NCI-H524 treated with DMSO at 0.1 percent for 48 hours (cell line): Measurements from ENCODE around the gene CNNM2.
"Not testable (repeated sequence)": the region's sequence is repeated elsewhere in the genome, so short reads cannot be mapped to it uniquely, and the experiment has no call there.

Experiments
- DNase-seq: peaks from one replicate; lab custom pipeline; 2025; lab: John Stamatoyannopoulos, UW

Gene CNNM2

GRCh38 chr10:102926842-102927241 is 8.7 kb downstream of the CNNM2 start:
- no peak for DNase-seq

DNA sequence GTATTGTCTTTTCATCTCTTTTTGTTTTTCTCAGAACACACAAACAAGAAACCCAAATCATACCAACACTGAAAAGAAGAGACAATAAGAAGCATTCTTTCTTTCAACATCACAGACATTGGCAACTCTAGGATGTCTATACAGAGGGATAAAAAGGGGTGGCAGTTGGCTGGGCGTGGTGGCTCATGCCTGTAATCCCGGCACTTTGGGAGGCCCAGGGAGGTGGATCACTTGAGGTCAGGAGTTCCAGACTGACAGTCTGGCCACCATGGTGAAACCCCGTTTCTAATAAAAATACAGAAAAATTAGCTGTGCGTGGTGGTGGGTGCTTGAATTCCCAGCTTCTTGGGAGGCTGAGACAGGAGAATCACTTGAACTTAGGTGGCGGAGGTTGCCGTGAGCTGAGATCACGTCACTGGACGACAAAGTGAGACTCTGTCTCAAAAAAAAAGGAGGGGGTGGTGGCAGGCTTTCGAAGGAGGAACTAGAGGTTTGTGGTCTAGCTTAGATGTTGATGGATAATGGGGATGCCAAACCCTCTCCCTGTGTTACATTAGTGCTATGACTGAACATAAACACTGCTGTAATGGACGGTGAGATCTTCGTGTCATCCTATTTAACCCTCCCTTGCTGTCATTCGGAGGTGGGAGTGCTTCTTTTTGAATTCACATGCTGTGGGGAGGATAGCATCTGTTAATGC is 9.4 kb downstream of the CNNM2 start:
- DNase-seq, result no peak

- not testable (repeated sequence) for DNase-seq
Measured at GRCh38 chr10:102928442-102928841, 10.3 kb downstream of the CNNM2 start.

- DNase-seq, result no peak
Measured at GRCh38 chr10:102930720-102931119, 12.6 kb downstream of the CNNM2 start.

DNA sequence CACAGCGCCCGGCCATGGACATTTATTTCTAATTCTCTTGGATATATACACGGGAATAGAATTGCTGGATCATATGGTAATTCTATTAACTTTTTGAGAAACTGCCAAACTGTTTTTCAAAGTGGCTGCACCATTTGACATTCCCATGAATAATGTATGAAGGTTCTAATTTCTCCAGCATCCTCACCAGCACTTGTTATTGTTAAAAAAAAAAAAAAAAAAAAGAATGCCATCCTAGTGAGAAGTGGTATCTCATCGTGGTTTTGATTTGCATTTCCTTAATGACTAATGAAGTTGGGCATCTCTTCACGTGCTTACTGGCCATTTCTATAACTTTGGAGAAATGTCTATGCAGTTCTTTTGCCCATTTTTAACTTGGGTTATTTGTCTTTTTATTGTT is 13.5 kb downstream of the CNNM2 start:
- no peak for DNase-seq

GRCh38 chr10:102935505-102935904 is 17.4 kb downstream of the CNNM2 start:
- DNase-seq, result no peak

DNA sequence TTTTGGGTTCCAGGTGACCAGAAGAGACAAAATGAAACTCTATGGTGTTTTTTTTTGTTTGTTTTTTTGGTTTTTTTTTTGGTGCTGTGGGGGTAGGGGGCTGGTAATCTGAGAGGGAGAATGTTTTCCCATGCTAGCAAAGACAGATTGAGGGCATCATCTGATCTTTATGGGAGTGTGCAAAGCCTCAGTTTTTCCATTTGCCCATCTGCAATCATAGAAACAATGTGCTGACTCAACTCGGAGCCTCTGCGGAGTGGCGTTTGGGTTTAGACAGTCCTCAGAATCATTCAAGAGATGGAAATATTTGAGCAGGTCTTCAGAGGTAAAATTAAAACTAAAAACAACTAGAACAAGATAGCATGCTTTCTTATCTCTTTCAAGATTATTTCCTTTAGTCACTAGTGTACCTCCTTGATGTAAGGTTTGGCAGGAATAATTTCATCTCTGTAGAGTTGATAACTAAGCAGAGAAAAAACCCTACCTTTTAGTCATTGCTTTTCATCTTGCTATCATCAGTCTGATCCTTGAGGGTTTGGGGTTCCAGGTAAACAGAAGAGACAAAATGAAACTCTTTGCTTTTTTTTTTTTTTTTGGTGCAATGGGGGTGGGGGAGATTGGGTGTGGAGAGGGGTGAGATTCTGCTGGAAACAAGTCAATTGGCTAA is 18.0 kb downstream of the CNNM2 start:
- DNase-seq, result no peak

DNA sequence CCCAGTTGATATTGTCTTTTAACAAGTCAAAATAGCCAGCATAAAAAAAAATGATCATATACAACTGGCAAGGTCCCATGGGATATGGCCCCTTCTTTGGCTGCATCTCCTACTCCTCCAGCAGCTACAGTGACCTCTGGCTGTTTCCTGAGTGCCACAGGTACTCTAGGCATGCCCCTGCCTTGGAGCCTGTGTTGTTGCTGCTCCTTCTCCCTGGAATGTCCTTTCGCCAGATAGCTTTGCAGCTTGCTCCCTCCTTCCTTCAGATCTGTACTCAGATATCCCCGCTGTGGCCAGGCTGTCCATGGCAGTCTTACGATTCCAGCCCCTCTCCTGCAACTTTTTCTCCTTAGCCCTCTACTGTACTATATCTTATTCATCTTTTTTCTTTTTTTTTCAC is 23.3 kb downstream of the CNNM2 start:
- no peak for DNase-seq

- no peak for DNase-seq
Measured at GRCh38 chr10:102945449-102945848, 27.4 kb downstream of the CNNM2 start.

DNA sequence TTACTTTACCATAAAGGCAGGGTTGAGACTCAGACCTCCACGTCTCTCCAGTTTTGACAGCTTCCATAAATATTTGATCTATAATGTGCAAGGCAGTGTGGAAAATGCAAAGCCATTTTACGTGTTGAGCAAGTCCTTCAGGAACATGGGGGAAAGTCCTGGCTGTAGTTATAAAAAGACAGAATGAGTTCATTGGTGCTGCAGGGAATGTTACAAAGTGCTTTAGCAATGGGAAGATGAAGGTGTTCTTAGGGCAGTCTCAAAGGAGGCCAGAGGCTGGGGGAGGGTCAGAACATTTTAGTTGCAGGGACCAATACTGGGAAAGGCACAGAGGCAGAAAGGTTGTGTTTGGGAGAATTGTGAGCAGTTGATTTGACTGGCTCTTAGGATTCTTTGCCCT is 27.9 kb downstream of the CNNM2 start:
- DNase-seq, result no peak

DNA sequence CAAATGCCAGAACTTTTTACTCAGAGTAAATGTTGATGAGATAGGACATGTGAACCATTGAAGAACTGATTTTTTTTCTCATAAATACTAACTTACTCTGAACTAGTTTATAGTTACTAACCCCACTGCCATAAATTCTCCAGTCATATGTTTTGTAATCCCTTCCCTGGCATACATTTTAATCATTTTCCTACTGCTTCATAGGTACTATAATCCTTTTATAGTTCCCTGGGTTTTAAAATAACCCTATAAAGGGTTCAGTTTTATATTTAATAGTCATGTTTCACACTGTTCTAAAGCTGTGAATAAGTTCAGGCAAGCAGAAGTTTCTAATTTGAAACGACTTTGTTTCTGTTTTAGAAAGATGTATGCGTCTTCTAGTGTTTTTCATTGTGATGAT is 28.9 kb downstream of the CNNM2 start:
- DNase-seq, result no peak

- DNase-seq, result no peak
Measured at GRCh38 chr10:102948176-102948575, 30.1 kb downstream of the CNNM2 start.

- no peak for DNase-seq
Measured at GRCh38 chr10:102948786-102949185, 30.7 kb downstream of the CNNM2 start.

- no peak for DNase-seq
Measured at GRCh38 chr10:102949916-102950315, 31.8 kb downstream of the CNNM2 start.

DNA sequence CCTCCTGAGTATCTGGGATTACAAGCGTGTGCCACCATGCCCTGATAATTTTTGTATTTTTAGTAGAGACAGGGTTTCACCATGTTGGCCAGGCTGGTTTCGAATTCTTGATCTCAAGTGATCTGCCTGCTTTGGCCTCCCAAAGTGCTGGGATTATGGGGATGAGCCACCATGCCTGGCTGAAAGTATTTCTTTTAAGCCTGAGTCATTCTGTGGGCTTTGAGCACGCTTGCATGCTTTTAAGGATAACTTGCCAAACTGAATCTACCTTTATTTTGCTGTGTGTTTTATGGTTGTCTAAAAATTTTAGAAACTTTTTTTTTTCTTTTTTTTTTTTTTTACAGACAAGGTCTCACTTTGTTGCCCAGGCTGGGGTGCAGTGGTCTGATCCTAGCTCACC is 33.2 kb downstream of the CNNM2 start:
- DNase-seq, result no peak

GRCh38 chr10:102959360-102959759 is 41.3 kb downstream of the CNNM2 start:
- no peak for DNase-seq

- DNase-seq, result no peak
Measured at GRCh38 chr10:102960157-102960556, 42.1 kb downstream of the CNNM2 start.

GRCh38 chr10:102962267-102962666 is 44.2 kb downstream of the CNNM2 start:
- no peak for DNase-seq

- DNase-seq, result no peak
Measured at GRCh38 chr10:102962951-102963755, 45.1 kb downstream of the CNNM2 start.

- no peak for DNase-seq
Measured at GRCh38 chr10:102963756-102964025, 45.6 kb downstream of the CNNM2 start.

DNA sequence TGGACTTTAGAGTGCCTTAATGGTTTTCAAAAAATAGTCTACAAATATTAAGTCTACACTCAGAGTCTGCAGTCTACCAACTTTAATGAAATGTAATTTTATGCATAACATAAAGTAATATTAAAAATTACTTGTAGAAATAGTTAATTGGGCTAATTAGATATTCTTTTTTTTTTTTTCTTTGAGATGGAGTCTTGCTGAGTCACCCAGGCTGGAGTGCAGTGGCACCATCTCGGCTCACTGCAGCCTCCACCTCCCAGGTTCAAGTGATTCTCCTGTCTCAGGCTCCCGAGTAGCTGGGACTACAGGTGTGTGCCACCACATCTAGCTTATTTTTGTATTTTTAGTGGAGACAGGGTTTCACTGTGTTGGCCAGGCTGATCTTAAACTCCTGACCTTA is 46.0 kb downstream of the CNNM2 start:
- not testable (repeated sequence) for DNase-seq

DNA sequence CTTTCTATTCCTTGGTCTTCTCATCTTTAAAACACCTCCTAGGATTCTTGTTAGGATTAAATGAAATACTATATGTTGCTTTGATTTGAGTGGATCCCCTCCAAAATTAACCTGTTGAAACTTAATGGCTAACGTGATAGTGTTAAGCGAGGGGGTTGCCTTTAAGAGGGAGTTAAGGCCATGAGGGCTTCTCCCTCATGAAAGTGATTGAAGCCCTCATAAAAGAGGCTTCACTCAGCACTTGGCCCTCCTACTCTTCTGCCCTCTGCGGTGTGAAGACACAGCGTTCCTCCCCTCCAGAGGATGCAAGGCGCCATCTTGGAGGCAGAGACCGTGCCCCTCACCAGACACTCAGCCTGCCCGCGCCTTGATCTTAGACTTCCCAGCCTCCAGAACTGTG is 46.6 kb downstream of the CNNM2 start:
- DNase-seq, result no peak

DNA sequence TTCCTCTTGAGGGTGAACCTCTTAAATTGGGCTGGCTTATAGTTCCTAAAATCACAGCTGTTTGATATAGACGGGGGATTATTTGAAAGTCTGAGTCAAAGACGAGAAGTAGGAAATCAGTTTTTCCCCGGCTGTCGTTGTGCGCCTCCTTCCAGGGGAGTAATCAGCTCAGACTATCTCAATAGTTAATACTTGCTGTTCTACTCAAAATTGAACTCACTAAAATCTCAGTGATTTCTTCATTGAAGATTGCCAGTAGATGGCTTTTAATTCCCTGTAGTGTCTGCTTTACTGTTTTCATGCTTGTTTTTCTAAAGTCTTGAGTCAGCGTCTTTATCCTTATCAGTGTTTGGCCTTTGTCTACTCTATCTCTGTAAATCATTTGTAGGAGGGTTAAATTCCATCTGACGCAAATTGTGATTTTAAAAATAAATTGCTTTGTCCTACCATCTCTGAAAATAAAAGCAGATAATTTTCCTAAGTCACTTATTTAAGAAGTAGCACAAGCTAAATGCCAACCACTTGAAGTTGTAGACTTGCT is 47.3 kb downstream of the CNNM2 start:
- DNase-seq, result no peak
